GM12878 (cell line): Measurements from ENCODE around the gene RAD1. TPM values are rescaled to one million over a fixed set of nuclear protein-coding genes. Genes with fewer than 3 reads are reported as not detected.

Experiments
- ATAC-seq: fragments of 200-7000 bp; cut with Tn5 transposase; 3 replicates; pipeline ENCODE4 v1.9.1; 2020; ENCODE audit warnings: mild to moderate bottlenecking, moderate library complexity
- BruUV-seq: library from RNA; stranded (reverse); fragments of 400-500 nt; replicated peaks from 2 replicates; lab custom pipeline; 2021; lab: Mats Ljungman, UMichigan
- CTCF ChIA-PET: fragments of 300-600 bp; sonication (Branson Sonifier 250); formaldehyde crosslinking; extraction: SDS; loops from one replicate; lab custom pipeline; 2021; ENCODE audit warnings: inconsistent platforms; lab: Yijun Ruan, JAX
- POLR2A ChIA-PET: fragments of 350-600 bp; formaldehyde crosslinking; extraction: SDS; loops from one replicate; lab custom pipeline; 2021; ENCODE audit warnings: inconsistent platforms; lab: Charles Lee
- RAD21 ChIA-PET: fragments of 300-600 bp; sonication (Branson Sonifier 250); formaldehyde crosslinking; loops from one replicate; lab custom pipeline; 2023; ENCODE audit warnings: antibody characterized with exemption; ENCODE audit not compliant: unreplicated experiment; lab: Charles Lee
- SMC1A ChIA-PET: fragments of 300-600 bp; sonication (Branson Sonifier 250); formaldehyde crosslinking; loops from one replicate; lab custom pipeline; 2023; ENCODE audit not compliant: unreplicated experiment, uncharacterized antibody; lab: Charles Lee
- DNase-seq: peaks from one replicate; pipeline ENCODE4 v3.0.0-alpha.2; 2011; ENCODE audit warnings: low read depth, low spot score
- FAIRE-seq: peaks from 3 replicates; lab custom pipeline; 2011; peaks lifted over from hg19 to GRCh38; lab: Jason Lieb, UNC
- H2AFZ ChIP-seq: 2 replicates; pipeline ENCODE4 v1.6.0; 2011; ENCODE audit warnings: low read depth, low read length, control low read depth; ENCODE audit not compliant: control insufficient read depth
- H3K27ac ChIP-seq: 2 replicates; pipeline ENCODE4 v1.5.1; 2011; ENCODE audit warnings: control low read depth; ENCODE audit not compliant: control insufficient read depth, insufficient read depth
- H3K27me3 ChIP-seq, 2 experiments: replicated peaks in 1 of 2; 2 replicates each; pipeline versions ENCODE4 v1.6.0 to v1.6.1; 2011; ENCODE audit warnings: low read length in 1 of 2; ENCODE audit not compliant: control insufficient read depth in 2 of 2, insufficient read depth in 2 of 2
- H3K36me3 ChIP-seq, 2 experiments: 2 replicates each; pipeline ENCODE4 v1.5.1; 2011; ENCODE audit warnings: low read length in 1 of 2; ENCODE audit not compliant: control insufficient read depth in 2 of 2, insufficient read depth in 2 of 2
- H3K4me1 ChIP-seq: 2 replicates; pipeline ENCODE4 v1.6.1; 2011; ENCODE audit warnings: mild to moderate bottlenecking, low read length, moderate library complexity, mixed read lengths; ENCODE audit not compliant: control insufficient read depth, insufficient read depth
- H3K4me2 ChIP-seq: 2 replicates; pipeline ENCODE4 v1.6.0; 2011; ENCODE audit warnings: control low read depth; ENCODE audit not compliant: control insufficient read depth, insufficient read depth
- H3K4me3 ChIP-seq: fragments of 200-600 bp; sonication (generic); 2 replicates; pipeline ENCODE4 v1.5.1; 2016
- H3K79me2 ChIP-seq: 2 replicates; pipeline ENCODE4 v1.6.0; 2011; ENCODE audit warnings: low read length; ENCODE audit not compliant: control insufficient read depth, insufficient read depth
- H3K9ac ChIP-seq: 2 replicates; pipeline ENCODE4 v1.8.0; 2011; ENCODE audit warnings: low read length, control low read depth, mixed read lengths; ENCODE audit not compliant: control insufficient read depth, insufficient read depth
- H3K9me3 ChIP-seq: replicated peaks from 3 replicates; pipeline ENCODE4 v1.5.1; 2011; ENCODE audit warnings: mild to moderate bottlenecking, low read length; ENCODE audit not compliant: control insufficient read depth, insufficient read depth
- H4K20me1 ChIP-seq: 2 replicates; pipeline ENCODE4 v1.6.0; 2011; ENCODE audit not compliant: control insufficient read depth, insufficient read depth
- BCL11A ChIP-seq: IDR thresholded peaks from 2 replicates; pipeline ENCODE4 v1.6.1; 2011; ENCODE audit warnings: low read depth, low read length
- CHD1 ChIP-seq: IDR thresholded peaks from 2 replicates; pipeline ENCODE4 v1.6.1; 2012; ENCODE audit warnings: low read depth, low read length, improper control_type of control experiment
- GATAD2B ChIP-seq: fragments of 450-650 bp; conservative IDR thresholded peaks from 2 replicates; pipeline ENCODE4 v1.6.1; 2017; ENCODE audit warnings: low read depth, mild to moderate bottlenecking, moderate library complexity
- LARP7 ChIP-seq: fragments of 450-650 bp; IDR thresholded peaks from 2 replicates; pipeline ENCODE4 v1.6.1; 2017; ENCODE audit warnings: mild to moderate bottlenecking
- RELA ChIP-seq: fragments of 450-650 bp; IDR thresholded peaks from 2 replicates; pipeline ENCODE4 v1.8.0; 2014; ENCODE audit warnings: borderline replicate concordance; ENCODE audit not compliant: partially characterized antibody
- WGBS: methylation state at CpG from one replicate; pipeline ENCODE4 v1.1.6; 2016; ENCODE audit warnings: low lambda C conversion rate; ENCODE audit not compliant: insufficient replicate concordance, insufficient coverage; ENCODE audit errors: missing lambda C conversion rate; 5-methylcytosine and 5-hydroxymethylcytosine counted together
- in situ Hi-C: fragments of 300-500 bp; cut with MboI; formaldehyde crosslinking; loops from 9 replicates; pipeline ENCODE4 v1.14.3; 2018; ENCODE audit warnings: mixed read lengths
- intact Hi-C: fragments of 100-400 bp; cut with micrococcal nuclease; formaldehyde crosslinking; loops from one replicate; pipeline ENCODE4 v1.14.2; 2022; ENCODE audit not compliant: unreplicated experiment
- polyA plus RNA-seq, 11 experiments: library from polyadenylated mRNA; depleted of rRNA in 4 of 11; unstranded in 6 of 11; stranded (reverse) in 5 of 11; fragments of >200 nt; fragmentation: Nextera tagmentation in 4 of 11; fragmentation: Illumina TruSeq in 1 of 11; extraction: Ambion mirVana in 4 of 11; extraction: Trizol in 1 of 11; gene quantifications; 1 replicate in 1 of 11; 2 replicates in 10 of 11; pipeline versions ENCODE4 v1.2.1 to v1.2.3, GENCODE V29; 2011 to 2016; ENCODE audit warnings: inconsistent platforms in 2 of 11, missing spikeins in 2 of 11, low read depth in 1 of 11
- total RNA-seq, 4 experiments: library from RNA; depleted of rRNA in 3 of 4; stranded (reverse); fragments of >200 nt in 3 of 4; fragmentation: Illumina TruSeq in 1 of 4; extraction: Trizol in 1 of 4; gene quantifications; 2 replicates each; pipeline versions ENCODE4 v1.2.1 to v1.2.3, GENCODE V29; 2013 to 2021
- TF ChIP-seq, protein P1 (sequence below): fragments of 450-650 bp; IDR thresholded peaks from 2 replicates; pipeline ENCODE4 v1.6.1; 2016; ENCODE audit warnings: mild to moderate bottlenecking
- TF ChIP-seq, protein P2 (sequence below): fragments of 450-650 bp; formaldehyde crosslinking; IDR thresholded peaks from 2 replicates; pipeline ENCODE4 v1.4.0; 2020; ENCODE audit warnings: mild to moderate bottlenecking, moderate library complexity
- TF ChIP-seq, protein P3 (sequence below): fragments of 450-650 bp; IDR thresholded peaks from 2 replicates; pipeline ENCODE4 v1.6.1; 2017; ENCODE audit warnings: antibody characterized with exemption, mild to moderate bottlenecking, moderate library complexity

RAD1 gene
- total and polyA plus RNA-seq, 10 of the 15 experiments (the other 5 are each of a cell fraction or from before 2014, with no cell fraction given) = 21.1 to 58.4 (median 37.2) TPM

DNA sequence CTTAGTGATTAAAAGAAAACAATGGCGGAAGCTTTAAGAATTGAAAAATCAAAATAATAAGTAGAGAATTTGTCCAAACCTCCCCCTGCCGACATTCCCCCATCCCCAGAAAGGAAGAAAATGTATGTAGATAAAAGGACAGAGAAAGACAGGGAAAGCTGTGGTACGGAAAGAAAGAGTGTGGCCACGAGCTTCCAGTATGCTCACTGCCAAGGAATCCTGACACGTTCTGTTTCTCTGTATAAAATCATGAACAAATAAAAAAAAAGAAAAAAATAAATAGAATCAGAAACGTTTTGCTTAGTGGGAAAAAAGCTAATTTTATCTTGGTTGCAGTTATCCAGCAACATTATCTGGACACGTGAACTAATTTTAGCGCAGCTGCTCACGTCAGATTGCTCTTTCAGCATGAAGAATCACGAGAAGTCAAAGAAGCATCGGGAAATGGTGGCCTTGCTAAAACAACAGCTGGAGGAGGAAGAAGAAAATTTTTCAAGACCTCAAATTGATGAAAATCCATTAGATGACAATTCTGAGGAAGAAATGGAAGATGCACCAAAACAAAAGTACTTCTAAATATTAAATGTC is 29.2 kb upstream of the RAD1 start (continued):
- TF ChIP-seq, protein P1, sequence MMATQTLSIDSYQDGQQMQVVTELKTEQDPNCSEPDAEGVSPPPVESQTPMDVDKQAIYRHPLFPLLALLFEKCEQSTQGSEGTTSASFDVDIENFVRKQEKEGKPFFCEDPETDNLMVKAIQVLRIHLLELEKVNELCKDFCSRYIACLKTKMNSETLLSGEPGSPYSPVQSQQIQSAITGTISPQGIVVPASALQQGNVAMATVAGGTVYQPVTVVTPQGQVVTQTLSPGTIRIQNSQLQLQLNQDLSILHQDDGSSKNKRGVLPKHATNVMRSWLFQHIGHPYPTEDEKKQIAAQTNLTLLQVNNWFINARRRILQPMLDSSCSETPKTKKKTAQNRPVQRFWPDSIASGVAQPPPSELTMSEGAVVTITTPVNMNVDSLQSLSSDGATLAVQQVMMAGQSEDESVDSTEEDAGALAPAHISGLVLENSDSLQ = no peak
- TF ChIP-seq RELA = no peak

DNA sequence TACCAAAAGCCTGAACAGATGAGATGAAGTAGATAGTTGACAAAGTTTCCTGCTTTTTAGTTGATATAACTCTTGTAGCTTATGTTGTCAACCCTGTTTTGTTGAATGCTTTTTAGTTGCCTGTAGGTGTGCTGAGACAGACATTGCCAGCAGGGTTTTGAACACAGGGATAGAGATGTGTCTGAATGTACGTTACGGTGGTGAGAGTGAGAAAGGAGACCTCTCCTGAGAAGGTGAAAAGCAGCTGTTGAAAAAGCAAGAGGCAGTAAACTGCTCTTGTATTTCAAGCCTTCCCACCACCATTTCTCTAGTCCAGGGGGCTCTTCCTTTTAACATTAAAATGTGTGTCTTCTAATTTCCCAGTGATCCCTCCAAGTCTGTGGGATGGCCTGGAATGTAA is 28.7 kb upstream of the RAD1 start:
- DNase-seq (no peak), ATAC-seq (no peak), FAIRE-seq (no peak)
- H3K9me3 ChIP-seq = no peaks in the 10 kb centered on the region
- H2AFZ ChIP-seq = no peak overlapping the region
- in situ Hi-C loops = no loop called here
- H4K20me1 ChIP-seq = no peaks in the 10 kb centered on the region
- no peak overlapping the region for H3K9ac ChIP-seq
- no peak overlapping the region for H3K27ac ChIP-seq
- no peaks in the 10 kb centered on the region for H3K4me1 ChIP-seq
- WGBS = 100% methylated on average over 2 of the region's 2 CpGs
- no peaks in the 10 kb centered on the region for H3K27me3 ChIP-seq
- H3K4me3 ChIP-seq = no peak overlapping the region
- H3K4me2 ChIP-seq = no peak overlapping the region
- H3K36me3 ChIP-seq = peaks cover 3 to 17% of the 10 kb centered on the region in 2 experiments
- BruUV-seq = no TSS peak
- ChIA-PET POLR2A (no interaction called here), CTCF (interaction anchor here (0.6 to 1.6 kb wide), 5 partner anchors 13 to 105 kb away, joined by 3 to 6 read pairs (median 3); no protein-coding TSS in a partner anchor), RAD21 (interaction anchor here (1.2 kb wide), 1 partner anchor 60 kb away, joined by 3 read pairs; no protein-coding TSS in a partner anchor), SMC1A (interaction anchor here (0.7 to 1.5 kb wide), 4 partner anchors 9 to 703 kb away, joined by 4 to 9 read pairs (median 4); partner anchors contain the start of gene DNAJC21)
- no peaks in the 10 kb centered on the region for H3K79me2 ChIP-seq
- intact Hi-C loops = no loop called here
- TF ChIP-seq, protein P1 = no peak
- TF ChIP-seq, protein P2, sequence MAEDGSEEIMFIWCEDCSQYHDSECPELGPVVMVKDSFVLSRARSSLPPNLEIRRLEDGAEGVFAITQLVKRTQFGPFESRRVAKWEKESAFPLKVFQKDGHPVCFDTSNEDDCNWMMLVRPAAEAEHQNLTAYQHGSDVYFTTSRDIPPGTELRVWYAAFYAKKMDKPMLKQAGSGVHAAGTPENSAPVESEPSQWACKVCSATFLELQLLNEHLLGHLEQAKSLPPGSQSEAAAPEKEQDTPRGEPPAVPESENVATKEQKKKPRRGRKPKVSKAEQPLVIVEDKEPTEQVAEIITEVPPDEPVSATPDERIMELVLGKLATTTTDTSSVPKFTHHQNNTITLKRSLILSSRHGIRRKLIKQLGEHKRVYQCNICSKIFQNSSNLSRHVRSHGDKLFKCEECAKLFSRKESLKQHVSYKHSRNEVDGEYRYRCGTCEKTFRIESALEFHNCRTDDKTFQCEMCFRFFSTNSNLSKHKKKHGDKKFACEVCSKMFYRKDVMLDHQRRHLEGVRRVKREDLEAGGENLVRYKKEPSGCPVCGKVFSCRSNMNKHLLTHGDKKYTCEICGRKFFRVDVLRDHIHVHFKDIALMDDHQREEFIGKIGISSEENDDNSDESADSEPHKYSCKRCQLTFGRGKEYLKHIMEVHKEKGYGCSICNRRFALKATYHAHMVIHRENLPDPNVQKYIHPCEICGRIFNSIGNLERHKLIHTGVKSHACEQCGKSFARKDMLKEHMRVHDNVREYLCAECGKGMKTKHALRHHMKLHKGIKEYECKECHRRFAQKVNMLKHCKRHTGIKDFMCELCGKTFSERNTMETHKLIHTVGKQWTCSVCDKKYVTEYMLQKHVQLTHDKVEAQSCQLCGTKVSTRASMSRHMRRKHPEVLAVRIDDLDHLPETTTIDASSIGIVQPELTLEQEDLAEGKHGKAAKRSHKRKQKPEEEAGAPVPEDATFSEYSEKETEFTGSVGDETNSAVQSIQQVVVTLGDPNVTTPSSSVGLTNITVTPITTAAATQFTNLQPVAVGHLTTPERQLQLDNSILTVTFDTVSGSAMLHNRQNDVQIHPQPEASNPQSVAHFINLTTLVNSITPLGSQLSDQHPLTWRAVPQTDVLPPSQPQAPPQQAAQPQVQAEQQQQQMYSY (CRISPR knock-in tag) = no peak
- TF ChIP-seq LARP7 (no peak), GATAD2B (no peak), CHD1 (no peak), BCL11A (no peak)
- TF ChIP-seq, protein P3, sequence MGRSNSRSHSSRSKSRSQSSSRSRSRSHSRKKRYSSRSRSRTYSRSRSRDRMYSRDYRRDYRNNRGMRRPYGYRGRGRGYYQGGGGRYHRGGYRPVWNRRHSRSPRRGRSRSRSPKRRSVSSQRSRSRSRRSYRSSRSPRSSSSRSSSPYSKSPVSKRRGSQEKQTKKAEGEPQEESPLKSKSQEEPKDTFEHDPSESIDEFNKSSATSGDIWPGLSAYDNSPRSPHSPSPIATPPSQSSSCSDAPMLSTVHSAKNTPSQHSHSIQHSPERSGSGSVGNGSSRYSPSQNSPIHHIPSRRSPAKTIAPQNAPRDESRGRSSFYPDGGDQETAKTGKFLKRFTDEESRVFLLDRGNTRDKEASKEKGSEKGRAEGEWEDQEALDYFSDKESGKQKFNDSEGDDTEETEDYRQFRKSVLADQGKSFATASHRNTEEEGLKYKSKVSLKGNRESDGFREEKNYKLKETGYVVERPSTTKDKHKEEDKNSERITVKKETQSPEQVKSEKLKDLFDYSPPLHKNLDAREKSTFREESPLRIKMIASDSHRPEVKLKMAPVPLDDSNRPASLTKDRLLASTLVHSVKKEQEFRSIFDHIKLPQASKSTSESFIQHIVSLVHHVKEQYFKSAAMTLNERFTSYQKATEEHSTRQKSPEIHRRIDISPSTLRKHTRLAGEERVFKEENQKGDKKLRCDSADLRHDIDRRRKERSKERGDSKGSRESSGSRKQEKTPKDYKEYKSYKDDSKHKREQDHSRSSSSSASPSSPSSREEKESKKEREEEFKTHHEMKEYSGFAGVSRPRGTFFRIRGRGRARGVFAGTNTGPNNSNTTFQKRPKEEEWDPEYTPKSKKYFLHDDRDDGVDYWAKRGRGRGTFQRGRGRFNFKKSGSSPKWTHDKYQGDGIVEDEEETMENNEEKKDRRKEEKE = no peak
